HG03342 (cell line): ENCODE results near the gene GLG1.
"Not testable (repeated sequence)": the region's sequence is repeated elsewhere in the genome, so short reads cannot be mapped to it uniquely, and the experiment has no call there.

Experiments used
- ATAC-seq: cut with Tn5 transposase; IDR thresholded peaks from one replicate; pipeline ENCODE4 v1.9.1; 2021; ENCODE audit warnings: mild to moderate bottlenecking, moderate library complexity; ENCODE audit not compliant: unreplicated experiment

The GLG1 gene

GRCh38 chr16:74542911-74543578 lies 63.9 kb downstream of the GLG1 start:
- not testable (repeated sequence) for ATAC-seq

- ATAC-seq: not testable (repeated sequence)
These were observed 66.3 kb downstream of the GLG1 start for GRCh38 chr16:74540663-74541062.

- ATAC-seq: not testable (repeated sequence)
These were observed 68.1 kb downstream of the GLG1 start for GRCh38 chr16:74538801-74539200.

- ATAC-seq: not testable (repeated sequence)
These were observed 69.2 kb downstream of the GLG1 start for GRCh38 chr16:74537746-74538145.

GRCh38 chr16:74534650-74535049 lies 72.3 kb downstream of the GLG1 start:
- ATAC-seq: not testable (repeated sequence)

- ATAC-seq: no peak
These were observed 82.0 kb downstream of the GLG1 start for GRCh38 chr16:74524926-74525325.

GRCh38 chr16:74524117-74524516 lies 82.8 kb downstream of the GLG1 start:
- ATAC-seq: no peak

GRCh38 chr16:74523706-74524105 lies 83.2 kb downstream of the GLG1 start:
- not testable (repeated sequence) for ATAC-seq

- no peak for ATAC-seq
These were observed 84.8 kb downstream of the GLG1 start for GRCh38 chr16:74522160-74522559.

GRCh38 chr16:74521691-74522090 lies 85.2 kb downstream of the GLG1 start:
- ATAC-seq: no peak

GRCh38 chr16:74518934-74519333 lies 88.0 kb downstream of the GLG1 start:
- not testable (repeated sequence) for ATAC-seq

- ATAC-seq: no peak
These were observed 95.0 kb downstream of the GLG1 start for GRCh38 chr16:74511961-74512360.

GRCh38 chr16:74505011-74505410 lies 101.9 kb downstream of the GLG1 start:
- ATAC-seq: no peak

GRCh38 chr16:74503412-74503811 lies 103.5 kb downstream of the GLG1 start:
- no peak for ATAC-seq

GRCh38 chr16:74501484-74502478 lies 105.1 kb downstream of the GLG1 start:
- ATAC-seq: no peak

GRCh38 chr16:74500907-74501306 lies 106.0 kb downstream of the GLG1 start:
- ATAC-seq: no peak

GRCh38 chr16:74499114-74499513 lies 107.8 kb downstream of the GLG1 start:
- no peak for ATAC-seq

- no peak for ATAC-seq
These were observed 109.2 kb downstream of the GLG1 start for GRCh38 chr16:74497761-74498160.

- no peak for ATAC-seq
These were observed 110.9 kb downstream of the GLG1 start for GRCh38 chr16:74496054-74496453.

- no peak for ATAC-seq
These were observed 113.9 kb downstream of the GLG1 start for GRCh38 chr16:74492976-74493375.

GRCh38 chr16:74487634-74488495 lies 119.0 kb downstream of the GLG1 start:
- no peak for ATAC-seq
